Measurements from ENCODE around the gene ORM1.

ORM1 gene

GRCh38 chr9:114373960-114374730 is 51.2 kb downstream of the ORM1 start:
- peaks cover 3 to 22% of the 10 kb centered on the region in 2 donors for H3K36me3 ChIP-seq (replicated peaks in 1 of 2; ENCODE audit: control insufficient read depth in 2 of 2, insufficient read depth in 2 of 2, low read length in 2 of 2)
- no peak overlapping the region for H3K4me2 ChIP-seq (ENCODE audit: insufficient read depth, low read length, poor library complexity, severe bottlenecking)
- H3K9me3 ChIP-seq (replicated peaks in 1 of 2; ENCODE audit: control insufficient read depth in 2 of 2, insufficient read depth in 1 of 2, low read depth in 1 of 2, low read length in 2 of 2), result no peaks in the 10 kb centered on the region
- no peak overlapping the region for H2BK15ac ChIP-seq (ENCODE audit: low read length)
- H4K91ac ChIP-seq (ENCODE audit: low read depth, low read length, poor library complexity), result no peak overlapping the region
- no peak overlapping the region for H3K4ac ChIP-seq (ENCODE audit: low read length)
- H3K4me3 ChIP-seq (ENCODE audit: low read length in 2 of 2), result no peak overlapping the region
- no peaks in the 10 kb centered on the region for H3K27me3 ChIP-seq (ENCODE audit: control insufficient read depth in 3 of 3, insufficient read depth in 3 of 3, low read depth in 1 of 3, low read length in 3 of 3)
- no peak overlapping the region for H3K14ac ChIP-seq (ENCODE audit: low read length)
- H3K18ac ChIP-seq (ENCODE audit: low read length), result no peak overlapping the region
- H3K27ac ChIP-seq (replicated peaks; ENCODE audit: low read length), result no peak overlapping the region
- peaks cover 15 to 25% of the 10 kb centered on the region in 2 donors for H3K4me1 ChIP-seq (ENCODE audit: control insufficient read depth in 2 of 2, insufficient read depth in 1 of 2, low read depth in 1 of 2, low read length in 2 of 2)
- no peaks in the 10 kb centered on the region for H3K79me1 ChIP-seq (ENCODE audit: low read depth, low read length)
- H2BK12ac ChIP-seq (ENCODE audit: low read length), result no peak overlapping the region
- no peak overlapping the region for H3K23ac ChIP-seq (ENCODE audit: low read depth, low read length, poor library complexity)
- H4K8ac ChIP-seq (ENCODE audit: low read depth, low read length), result no peak overlapping the region
- no peak for DNase-seq (ENCODE audit: low spot score)
- no peak overlapping the region for H2BK5ac ChIP-seq (ENCODE audit: low read length)
- H2AFZ ChIP-seq (ENCODE audit: low read length), result no peak overlapping the region
- no peak overlapping the region for H2AK5ac ChIP-seq (ENCODE audit: low read depth, low read length)
- WGBS, 2 donors (ENCODE audit: extremely low coverage in 2 of 2, insufficient read length in 2 of 2, insufficient replicate concordance in 1 of 2), result no CpG with 5 or more reads among the region's 16 CpGs
- no peak overlapping the region for H2BK120ac ChIP-seq (ENCODE audit: low read depth, low read length)
- no peak overlapping the region for H3K9ac ChIP-seq (ENCODE audit: low read depth, low read length, poor library complexity)

GRCh38 chr9:114374936-114375335 is 52.0 kb downstream of the ORM1 start:
- H3K4me2 ChIP-seq (ENCODE audit: insufficient read depth, low read length, poor library complexity, severe bottlenecking), result no peak overlapping the region
- H3K36me3 ChIP-seq (replicated peaks in 1 of 2; ENCODE audit: control insufficient read depth in 2 of 2, insufficient read depth in 2 of 2, low read length in 2 of 2), result peaks cover 5 to 29% of the 10 kb centered on the region in 2 donors
- no peak overlapping the region for H3K4ac ChIP-seq (ENCODE audit: low read length)
- no peak overlapping the region for H4K91ac ChIP-seq (ENCODE audit: low read depth, low read length, poor library complexity)
- H2AK5ac ChIP-seq (ENCODE audit: low read depth, low read length), result no peak overlapping the region
- H3K23ac ChIP-seq (ENCODE audit: low read depth, low read length, poor library complexity), result no peak overlapping the region
- no peak overlapping the region for H3K14ac ChIP-seq (ENCODE audit: low read length)
- H3K9me3 ChIP-seq (replicated peaks in 1 of 2; ENCODE audit: control insufficient read depth in 2 of 2, insufficient read depth in 1 of 2, low read depth in 1 of 2, low read length in 2 of 2), result no peaks in the 10 kb centered on the region
- H3K4me1 ChIP-seq (ENCODE audit: control insufficient read depth in 2 of 2, insufficient read depth in 1 of 2, low read depth in 1 of 2, low read length in 2 of 2), result peaks cover 13 to 25% of the 10 kb centered on the region in 2 donors
- H2BK12ac ChIP-seq (ENCODE audit: low read length), result no peak overlapping the region
- no CpG with 5 or more reads among the region's 9 CpGs for WGBS, 2 donors (ENCODE audit: extremely low coverage in 2 of 2, insufficient read length in 2 of 2, insufficient replicate concordance in 1 of 2)
- H4K8ac ChIP-seq (ENCODE audit: low read depth, low read length), result no peak overlapping the region
- H3K27ac ChIP-seq (replicated peaks; ENCODE audit: low read length), result no peak overlapping the region
- no peaks in the 10 kb centered on the region for H3K79me1 ChIP-seq (ENCODE audit: low read depth, low read length)
- no peak overlapping the region for H2BK5ac ChIP-seq (ENCODE audit: low read length)
- no peak overlapping the region for H2BK15ac ChIP-seq (ENCODE audit: low read length)
- DNase-seq (ENCODE audit: low spot score), result no peak
- H3K18ac ChIP-seq (ENCODE audit: low read length), result no peak overlapping the region
- H3K4me3 ChIP-seq (ENCODE audit: low read length in 2 of 2), result no peak overlapping the region
- H2AFZ ChIP-seq (ENCODE audit: low read length), result no peak overlapping the region
- H3K27me3 ChIP-seq (ENCODE audit: control insufficient read depth in 3 of 3, insufficient read depth in 3 of 3, low read depth in 1 of 3, low read length in 3 of 3), result no peaks in the 10 kb centered on the region
- no peak overlapping the region for H2BK120ac ChIP-seq (ENCODE audit: low read depth, low read length)
- H3K9ac ChIP-seq (ENCODE audit: low read depth, low read length, poor library complexity), result no peak overlapping the region

- no CpG with 5 or more reads among the region's 9 CpGs for WGBS, 2 donors (ENCODE audit: extremely low coverage in 2 of 2, insufficient read length in 2 of 2, insufficient replicate concordance in 1 of 2)
- Histone ChIP-seq H3K27me3 (ENCODE audit: control insufficient read depth in 3 of 3, insufficient read depth in 3 of 3, low read depth in 1 of 3, low read length in 3 of 3) (no peaks in the 10 kb centered on the region), H2AK5ac (ENCODE audit: low read depth, low read length) (no peak overlapping the region), H3K27ac (replicated peaks; ENCODE audit: low read length) (no peak overlapping the region), H3K14ac (ENCODE audit: low read length) (no peak overlapping the region), H2BK120ac (ENCODE audit: low read depth, low read length) (no peak overlapping the region), H3K4me1 (ENCODE audit: control insufficient read depth in 2 of 2, insufficient read depth in 1 of 2, low read depth in 1 of 2, low read length in 2 of 2) (peaks cover 8 to 20% of the 10 kb centered on the region in 2 donors), H3K9me3 (replicated peaks in 1 of 2; ENCODE audit: control insufficient read depth in 2 of 2, insufficient read depth in 1 of 2, low read depth in 1 of 2, low read length in 2 of 2) (no peaks in the 10 kb centered on the region), H4K91ac (ENCODE audit: low read depth, low read length, poor library complexity) (no peak overlapping the region), H3K18ac (ENCODE audit: low read length) (no peak overlapping the region), H3K23ac (ENCODE audit: low read depth, low read length, poor library complexity) (no peak overlapping the region), H3K4ac (ENCODE audit: low read length) (no peak overlapping the region), H3K9ac (ENCODE audit: low read depth, low read length, poor library complexity) (no peak overlapping the region), H3K4me3 (ENCODE audit: low read length in 2 of 2) (no peak overlapping the region), H2BK12ac (ENCODE audit: low read length) (no peak overlapping the region), H4K8ac (ENCODE audit: low read depth, low read length) (no peak overlapping the region), H2BK15ac (ENCODE audit: low read length) (no peak overlapping the region), H3K4me2 (ENCODE audit: insufficient read depth, low read length, poor library complexity, severe bottlenecking) (no peak overlapping the region), H2BK5ac (ENCODE audit: low read length) (no peak overlapping the region), H2AFZ (ENCODE audit: low read length) (no peak overlapping the region), H3K79me1 (ENCODE audit: low read depth, low read length) (no peaks in the 10 kb centered on the region), H3K36me3 (replicated peaks in 1 of 2; ENCODE audit: control insufficient read depth in 2 of 2, insufficient read depth in 2 of 2, low read length in 2 of 2) (peaks cover 5 to 35% of the 10 kb centered on the region in 2 donors)
- no peak for DNase-seq (ENCODE audit: low spot score)
Measured at GRCh38 chr9:114375386-114376175, 52.7 kb downstream of the ORM1 start.
